ENCODE results near the gene CHST15. TPM values are rescaled to one million over a fixed set of nuclear protein-coding genes. Genes with fewer than 3 reads are reported as not detected.

CHST15 gene
- total and polyA plus RNA-seq, 2 experiments from 2014 or later = 0.06 to 0.11 TPM

- no peaks in the 10 kb centered on the region for H3K36me3 ChIP-seq (ENCODE audit: low read depth)
- no peaks in the 10 kb centered on the region for H3K9me2 ChIP-seq (ENCODE audit: insufficient read depth)
- in situ Hi-C loops (cut with MboI) = no loop called here
- DNase-seq = no peak
- H3K9me3 ChIP-seq (ENCODE audit: low read depth) = no peaks in the 10 kb centered on the region
- H3K79me2 ChIP-seq (ENCODE audit: insufficient read depth) = no peaks in the 10 kb centered on the region
- peaks cover 82% of the 10 kb centered on the region for H3K27me3 ChIP-seq (replicated peaks; ENCODE audit: insufficient read depth)
- no peak overlapping the region for H3K4me2 ChIP-seq (ENCODE audit: unreplicated experiment)
- no peak overlapping the region for H3K27ac ChIP-seq
- H3K9ac ChIP-seq = no peak overlapping the region
- no peak for TF ChIP-seq EZH2 (IDR thresholded peaks at IDR 0.05; ENCODE audit: insufficient read depth, poor library complexity, severe bottlenecking)
- TF ChIP-seq EZH2phosphoT487 (IDR thresholded peaks at IDR 0.05; ENCODE audit: insufficient read depth, low read depth) = no peak
- no peaks in the 10 kb centered on the region for H3F3A ChIP-seq (ENCODE audit: insufficient read depth)
- no peaks in the 10 kb centered on the region for H4K20me1 ChIP-seq (ENCODE audit: insufficient read depth)
- H2AFZ ChIP-seq = no peak overlapping the region
- 27 to 34% methylated on average over 3 of the region's 3 CpGs for WGBS, 2 experiments (ENCODE audit: low coverage in 1 of 2, low lambda C conversion rate in 2 of 2, missing lambda C conversion rate in 2 of 2)
- H3K4me3 ChIP-seq = no peak overlapping the region
- no peaks in the 10 kb centered on the region for H3K4me1 ChIP-seq (ENCODE audit: insufficient read depth)
Observed at GRCh38 chr10:124068929-124069328, 24.5 kb downstream of the CHST15 start.

- no peaks in the 10 kb centered on the region for H3F3A ChIP-seq (ENCODE audit: insufficient read depth)
- TF ChIP-seq EZH2phosphoT487 (IDR thresholded peaks at IDR 0.05; ENCODE audit: insufficient read depth, low read depth) (no peak), EZH2 (IDR thresholded peaks at IDR 0.05; ENCODE audit: insufficient read depth, poor library complexity, severe bottlenecking) (no peak)
- H3K36me3 ChIP-seq (ENCODE audit: low read depth) = no peaks in the 10 kb centered on the region
- no peak overlapping the region for H3K4me2 ChIP-seq (ENCODE audit: unreplicated experiment)
- no peak overlapping the region for H3K9ac ChIP-seq
- peaks cover 76% of the 10 kb centered on the region for H3K27me3 ChIP-seq (replicated peaks; ENCODE audit: insufficient read depth)
- H3K79me2 ChIP-seq (ENCODE audit: insufficient read depth) = no peaks in the 10 kb centered on the region
- no peak for DNase-seq
- H2AFZ ChIP-seq = no peak overlapping the region
- 57 to 63% methylated on average over 14 of the region's 14 CpGs for WGBS, 2 experiments (ENCODE audit: low coverage in 1 of 2, low lambda C conversion rate in 2 of 2, missing lambda C conversion rate in 2 of 2)
- H3K9me2 ChIP-seq (ENCODE audit: insufficient read depth) = no peaks in the 10 kb centered on the region
- no peaks in the 10 kb centered on the region for H3K4me1 ChIP-seq (ENCODE audit: insufficient read depth)
- no peak overlapping the region for H3K4me3 ChIP-seq
- in situ Hi-C loops (cut with MboI) = no loop called here
- no peaks in the 10 kb centered on the region for H4K20me1 ChIP-seq (ENCODE audit: insufficient read depth)
- H3K27ac ChIP-seq = no peak overlapping the region
- H3K9me3 ChIP-seq (ENCODE audit: low read depth) = no peaks in the 10 kb centered on the region
Observed at GRCh38 chr10:124067825-124068400, 25.5 kb downstream of the CHST15 start.

- Histone ChIP-seq H3K36me3 (ENCODE audit: low read depth) (no peaks in the 10 kb centered on the region), H4K20me1 (ENCODE audit: insufficient read depth) (no peaks in the 10 kb centered on the region), H3K27me3 (replicated peaks; ENCODE audit: insufficient read depth) (peaks cover 74% of the 10 kb centered on the region), H3K4me2 (ENCODE audit: unreplicated experiment) (no peak overlapping the region), H3K27ac (no peak overlapping the region), H3F3A (ENCODE audit: insufficient read depth) (no peaks in the 10 kb centered on the region), H3K9ac (no peak overlapping the region), H3K4me1 (ENCODE audit: insufficient read depth) (no peaks in the 10 kb centered on the region), H3K9me2 (ENCODE audit: insufficient read depth) (no peaks in the 10 kb centered on the region), H3K9me3 (ENCODE audit: low read depth) (no peaks in the 10 kb centered on the region), H2AFZ (no peak overlapping the region), H3K79me2 (ENCODE audit: insufficient read depth) (no peaks in the 10 kb centered on the region), H3K4me3 (no peak overlapping the region)
- WGBS, 2 experiments (ENCODE audit: low coverage in 1 of 2, low lambda C conversion rate in 2 of 2, missing lambda C conversion rate in 2 of 2) = 24 to 30% methylated on average over 12 of the region's 12 CpGs
- no peak for DNase-seq
- TF ChIP-seq EZH2phosphoT487 (IDR thresholded peaks at IDR 0.05; ENCODE audit: insufficient read depth, low read depth) (no peak), EZH2 (IDR thresholded peaks at IDR 0.05; ENCODE audit: insufficient read depth, poor library complexity, severe bottlenecking) (no peak)
- in situ Hi-C loops (cut with MboI) = no loop called here
Observed at GRCh38 chr10:124066781-124067714, 26.4 kb downstream of the CHST15 start.

GRCh38 chr10:124066126-124066700 is 27.2 kb downstream of the CHST15 start:
- Histone ChIP-seq H3K79me2 (ENCODE audit: insufficient read depth) (no peaks in the 10 kb centered on the region), H3K4me1 (ENCODE audit: insufficient read depth) (no peaks in the 10 kb centered on the region), H3K9ac (no peak overlapping the region), H2AFZ (no peak overlapping the region), H3K4me3 (no peak overlapping the region), H3F3A (ENCODE audit: insufficient read depth) (no peaks in the 10 kb centered on the region), H3K27me3 (replicated peaks; ENCODE audit: insufficient read depth) (peaks cover 68% of the 10 kb centered on the region), H4K20me1 (ENCODE audit: insufficient read depth) (no peaks in the 10 kb centered on the region), H3K4me2 (ENCODE audit: unreplicated experiment) (no peak overlapping the region), H3K27ac (no peak overlapping the region), H3K9me3 (ENCODE audit: low read depth) (no peaks in the 10 kb centered on the region), H3K9me2 (ENCODE audit: insufficient read depth) (no peaks in the 10 kb centered on the region), H3K36me3 (ENCODE audit: low read depth) (no peaks in the 10 kb centered on the region)
- 14 to 20% methylated on average over 12 of the region's 12 CpGs for WGBS, 2 experiments (ENCODE audit: low coverage in 1 of 2, low lambda C conversion rate in 2 of 2, missing lambda C conversion rate in 2 of 2)
- in situ Hi-C loops (cut with MboI) = no loop called here
- no peak for DNase-seq
- TF ChIP-seq EZH2phosphoT487 (IDR thresholded peaks at IDR 0.05; ENCODE audit: insufficient read depth, low read depth) = no peak
- TF ChIP-seq EZH2 (IDR thresholded peaks at IDR 0.05; ENCODE audit: insufficient read depth, poor library complexity, severe bottlenecking) = peak; percentile 4
